ENCODE measurements around the gene STPG3. TPM values are rescaled to one million over a fixed set of nuclear protein-coding genes. Genes with fewer than 3 reads are reported as not detected.

The STPG3 gene
- polyA plus RNA-seq, 1 experiment, result not detected

DNA sequence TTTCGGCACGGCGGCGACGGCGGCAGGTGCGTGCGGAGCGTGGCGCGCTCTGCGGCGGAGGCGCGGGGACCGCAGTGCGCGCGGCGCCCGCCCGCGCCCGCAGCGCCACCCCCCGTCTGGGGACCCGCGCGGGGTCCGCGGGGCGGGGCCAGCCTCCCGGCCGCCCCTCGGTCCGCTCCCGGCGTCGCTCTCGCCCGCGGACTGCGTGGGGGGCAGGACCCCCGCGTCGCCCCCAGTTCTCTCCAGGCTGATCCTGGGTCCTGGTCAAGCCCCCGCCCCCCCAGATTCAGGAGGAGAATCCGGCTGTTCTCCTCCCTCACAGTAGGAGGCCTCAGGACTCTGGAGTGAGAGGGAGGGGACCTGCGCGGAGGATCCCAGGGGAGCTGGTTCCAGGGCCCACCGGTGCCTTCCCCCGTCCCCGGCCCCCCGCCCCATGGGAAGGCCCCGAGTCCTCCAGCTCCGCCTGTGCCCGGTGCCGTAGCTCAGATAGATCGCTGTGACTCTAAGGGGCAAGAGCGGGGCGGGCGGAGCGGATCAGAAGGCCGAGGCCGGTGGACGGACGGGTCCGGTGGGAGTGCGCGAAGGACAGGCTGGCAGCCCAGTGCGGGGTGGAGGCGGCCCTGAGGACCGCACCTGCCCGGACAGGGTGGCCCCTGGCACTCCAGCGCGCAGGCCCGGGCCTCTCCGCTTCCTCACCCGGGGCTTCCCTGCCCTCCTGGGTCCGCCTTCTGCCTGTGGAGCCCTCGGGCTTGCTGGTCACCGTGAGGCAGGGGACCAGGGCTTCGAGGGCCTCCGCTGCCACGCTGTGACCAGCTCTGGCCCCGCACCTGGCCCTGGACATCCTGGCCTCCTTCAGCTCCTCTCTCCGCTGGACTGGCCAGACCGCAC lies 28.7 kb upstream of the STPG3 start, which contains the start of gene RNF208:
Gene RNF208 (minus strand): TSS at position 51 of the 888 bp plus-strand sequence. CDS start 1,028 bp downstream, outside the sequence.
- no peaks in the 10 kb centered on the region; the same call in 1 of the 2 replicates for H3K36me3 ChIP-seq (ENCODE audit: control insufficient read depth, insufficient read depth, low read length)
- H3K27me3 ChIP-seq (ENCODE audit: control insufficient read depth, insufficient read depth, low read length), result no peaks in the 10 kb centered on the region
- CTCF ChIA-PET, result interaction anchor here (0.6 to 5.6 kb wide), 5 partner anchors 15 to 193 kb away, joined by 3 to 36 read pairs (median 3); partner anchors contain the start of gene NPDC1
- TF ChIP-seq, protein P1, sequence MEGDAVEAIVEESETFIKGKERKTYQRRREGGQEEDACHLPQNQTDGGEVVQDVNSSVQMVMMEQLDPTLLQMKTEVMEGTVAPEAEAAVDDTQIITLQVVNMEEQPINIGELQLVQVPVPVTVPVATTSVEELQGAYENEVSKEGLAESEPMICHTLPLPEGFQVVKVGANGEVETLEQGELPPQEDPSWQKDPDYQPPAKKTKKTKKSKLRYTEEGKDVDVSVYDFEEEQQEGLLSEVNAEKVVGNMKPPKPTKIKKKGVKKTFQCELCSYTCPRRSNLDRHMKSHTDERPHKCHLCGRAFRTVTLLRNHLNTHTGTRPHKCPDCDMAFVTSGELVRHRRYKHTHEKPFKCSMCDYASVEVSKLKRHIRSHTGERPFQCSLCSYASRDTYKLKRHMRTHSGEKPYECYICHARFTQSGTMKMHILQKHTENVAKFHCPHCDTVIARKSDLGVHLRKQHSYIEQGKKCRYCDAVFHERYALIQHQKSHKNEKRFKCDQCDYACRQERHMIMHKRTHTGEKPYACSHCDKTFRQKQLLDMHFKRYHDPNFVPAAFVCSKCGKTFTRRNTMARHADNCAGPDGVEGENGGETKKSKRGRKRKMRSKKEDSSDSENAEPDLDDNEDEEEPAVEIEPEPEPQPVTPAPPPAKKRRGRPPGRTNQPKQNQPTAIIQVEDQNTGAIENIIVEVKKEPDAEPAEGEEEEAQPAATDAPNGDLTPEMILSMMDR (IDR thresholded peaks at IDR 0.05; ENCODE audit: insufficient read depth, low read depth, low read length), result peak; percentile 14; the same call in 1 of the 2 replicates
- peak within 1 kb of the TSS; percentile 86 for H3K4me3 ChIP-seq (ENCODE audit: low read depth, low read length)
- no peak for DNase-seq (ENCODE audit: low read depth)
- POLR2A ChIA-PET, result interaction anchor here (0.6 to 0.8 kb wide), 2 partner anchors 20 to 222 kb away, joined by 3 to 7 read pairs; no protein-coding TSS in a partner anchor

DNA sequence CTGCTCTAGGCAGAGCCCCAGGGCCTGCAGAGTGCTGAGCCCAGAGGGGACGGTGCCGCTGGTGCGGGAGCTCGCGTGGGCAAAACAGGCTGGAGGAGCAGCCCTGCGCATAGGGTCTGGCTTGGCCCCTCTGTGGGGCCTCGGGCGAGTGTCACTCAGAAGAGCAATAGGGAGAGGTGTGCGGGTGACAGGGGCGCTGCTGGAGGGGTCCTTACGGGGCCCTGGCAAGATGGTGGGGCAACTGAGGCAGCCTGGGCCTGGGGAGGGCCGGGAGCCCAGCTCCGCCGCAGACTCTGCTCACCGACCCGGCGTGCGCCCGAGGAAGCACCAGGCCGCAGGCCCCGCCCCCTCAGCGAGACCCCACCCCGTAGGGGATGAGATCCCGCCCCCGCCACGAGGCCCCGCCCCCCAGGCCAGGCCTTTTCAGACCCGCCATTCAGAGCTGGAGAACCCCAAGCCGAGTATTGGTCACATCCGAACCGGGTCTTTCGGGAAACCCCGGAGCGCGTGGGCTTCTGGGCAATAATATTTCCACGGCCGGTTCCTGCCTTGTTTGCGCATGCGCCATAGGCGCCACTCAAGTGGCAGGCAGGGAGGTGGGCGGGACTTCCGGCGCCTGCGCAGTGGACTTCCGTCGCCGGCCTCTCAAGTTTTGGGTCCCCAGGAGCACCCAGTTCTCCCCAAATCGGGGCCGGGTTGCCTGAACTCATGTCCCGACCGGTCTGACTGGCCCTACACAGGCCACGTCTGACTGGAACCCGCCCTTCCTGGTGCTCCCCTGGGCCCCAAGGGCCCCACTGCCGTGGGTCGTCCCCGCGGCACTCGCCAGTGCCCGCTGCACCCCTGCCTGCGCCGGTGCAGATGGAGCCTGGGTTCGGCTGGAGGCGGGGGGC lies 27.8 kb upstream of the STPG3 start:
- Histone ChIP-seq H3K4me3 (ENCODE audit: low read depth, low read length) (peak overlapping the region; percentile 86), H3K27me3 (ENCODE audit: control insufficient read depth, insufficient read depth, low read length) (no peaks in the 10 kb centered on the region), H3K36me3 (ENCODE audit: control insufficient read depth, insufficient read depth, low read length) (no peaks in the 10 kb centered on the region; the same call in 1 of the 2 replicates)
- TF ChIP-seq, protein P1 (IDR thresholded peaks at IDR 0.05; ENCODE audit: insufficient read depth, low read depth, low read length), result no peak
- ChIA-PET POLR2A (interaction anchor here (0.6 to 0.8 kb wide), 5 partner anchors 21 to 223 kb away, joined by 3 to 7 read pairs (median 4); no protein-coding TSS in a partner anchor), CTCF (interaction anchor here (0.5 to 5.6 kb wide), 8 partner anchors 9 to 275 kb away, joined by 3 to 36 read pairs (median 3); partner anchors contain the start of gene NPDC1)
- peak; percentile 93 for DNase-seq (ENCODE audit: low read depth)

DNA sequence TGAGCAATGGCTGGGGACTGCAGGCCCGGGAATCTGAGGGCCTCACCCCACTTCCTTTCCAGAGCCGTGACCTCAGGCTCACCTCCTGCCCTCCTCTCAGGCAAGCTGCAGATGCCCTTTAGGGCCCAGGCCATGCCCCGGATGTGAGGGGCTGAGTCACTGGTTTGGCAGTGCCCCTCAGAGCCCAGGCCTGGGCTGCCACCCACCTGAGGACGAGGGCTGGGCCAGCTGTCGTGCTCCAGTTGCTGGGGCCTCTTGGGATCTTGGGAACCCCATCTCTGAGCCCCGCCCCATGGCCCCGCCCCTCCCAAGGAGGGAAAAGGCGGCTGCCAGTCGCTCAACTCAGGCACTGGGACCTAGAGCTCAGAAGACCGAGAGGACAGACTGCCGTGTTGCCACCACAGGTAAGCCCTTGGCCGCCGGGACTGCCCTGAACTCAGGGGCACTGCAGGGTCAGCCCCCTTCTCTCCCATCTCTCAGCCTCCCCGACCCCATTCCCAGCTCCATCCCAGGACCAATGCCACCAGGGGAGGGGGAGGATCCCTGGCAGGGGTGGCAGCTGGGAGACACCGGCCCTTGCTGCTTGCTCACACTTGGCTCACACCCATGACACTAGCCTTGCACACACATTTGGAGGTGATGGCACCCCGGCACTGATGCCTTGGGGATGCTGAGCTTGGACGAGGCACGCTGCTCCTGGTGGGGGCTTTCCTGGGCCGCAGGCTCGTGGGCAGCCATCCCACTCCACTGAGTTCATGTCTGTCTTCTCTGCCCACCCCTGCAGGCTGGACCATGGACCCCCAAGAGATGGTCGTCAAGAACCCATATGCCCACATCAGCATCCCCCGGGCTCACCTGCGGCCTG lies 26.0 kb upstream of the STPG3 start, which contains the start of gene CYSRT1:
Gene CYSRT1 (plus strand): TSS at position 345 of the 865 bp plus-strand sequence. CDS start 448 bp downstream, at position 793.
- Histone ChIP-seq H3K27me3 (ENCODE audit: control insufficient read depth, insufficient read depth, low read length) (no peaks in the 10 kb centered on the region), H3K36me3 (ENCODE audit: control insufficient read depth, insufficient read depth, low read length) (no peaks in the 10 kb centered on the region; the same call in 1 of the 2 replicates), H3K4me3 (ENCODE audit: low read depth, low read length) (peak within 1 kb of the TSS; percentile 86)
- CTCF ChIA-PET, result interaction anchor here (0.8 to 5.6 kb wide), 6 partner anchors 12 to 277 kb away, joined by 3 to 36 read pairs (median 6); partner anchors contain the start of genes ABCA2 and NPDC1
- TF ChIP-seq, protein P1 (IDR thresholded peaks at IDR 0.05; ENCODE audit: insufficient read depth, low read depth, low read length), result no peak
- POLR2A ChIA-PET, result no interaction called here
- no peak for DNase-seq (ENCODE audit: low read depth)

DNA sequence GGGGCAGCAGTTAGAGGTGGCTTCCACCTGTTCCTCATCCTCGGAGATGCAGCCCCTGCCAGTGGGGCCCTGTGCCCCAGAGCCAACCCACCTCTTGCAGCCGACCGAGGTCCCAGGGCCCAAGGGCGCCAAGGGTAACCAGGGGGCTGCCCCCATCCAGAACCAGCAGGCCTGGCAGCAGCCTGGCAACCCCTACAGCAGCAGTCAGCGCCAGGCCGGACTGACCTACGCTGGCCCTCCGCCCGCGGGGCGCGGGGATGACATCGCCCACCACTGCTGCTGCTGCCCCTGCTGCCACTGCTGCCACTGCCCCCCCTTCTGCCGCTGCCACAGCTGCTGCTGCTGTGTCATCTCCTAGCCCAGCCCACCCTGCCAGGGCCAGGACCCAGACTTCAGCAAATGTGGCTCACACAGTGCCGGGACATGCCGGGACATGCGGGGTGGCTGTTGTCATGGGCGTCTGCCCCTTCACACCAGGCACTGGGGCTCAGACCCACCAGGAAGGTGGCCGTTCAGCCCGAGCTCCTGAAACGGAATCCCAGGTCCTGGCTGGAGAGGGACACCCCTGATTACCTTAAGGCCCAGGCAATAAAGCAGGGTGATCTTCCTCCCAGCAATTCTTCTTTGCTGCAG lies 25.3 kb upstream of the STPG3 start:
- H3K36me3 ChIP-seq (ENCODE audit: control insufficient read depth, insufficient read depth, low read length), result no peaks in the 10 kb centered on the region; the same call in 1 of the 2 replicates
- H3K27me3 ChIP-seq (ENCODE audit: control insufficient read depth, insufficient read depth, low read length), result no peaks in the 10 kb centered on the region
- CTCF ChIA-PET, result interaction anchor here (0.9 to 5.6 kb wide), 15 partner anchors 11 to 278 kb away, joined by 3 to 37 read pairs (median 11); partner anchors contain the start of genes ABCA2, DPP7, NPDC1 and SSNA1
- TF ChIP-seq, protein P1 (IDR thresholded peaks at IDR 0.05; ENCODE audit: insufficient read depth, low read depth, low read length), result no peak
- no peak overlapping the region for H3K4me3 ChIP-seq (ENCODE audit: low read depth, low read length)
- POLR2A ChIA-PET, result no interaction called here
- DNase-seq (ENCODE audit: low read depth), result no peak

Measured in BJ (cell line).